GM18951 (cell line): Measurements from ENCODE around the gene PTPN3.

Experiments used
- POLR2A ChIP-seq: IDR thresholded peaks from 4 replicates; pipeline ENCODE4 v1.6.1; 2011; ENCODE audit warnings: mild to moderate bottlenecking; ENCODE audit not compliant: insufficient read length, insufficient read depth; ENCODE audit errors: extremely low read depth
- in situ Hi-C: fragments of 300-500 bp; cut with MboI; formaldehyde crosslinking; loops from one replicate; pipeline ENCODE4 v1.12.0; 2022; ENCODE audit warnings: low sequenced_read_pairs, mixed read lengths, inconsistent platforms; ENCODE audit not compliant: unreplicated experiment

The PTPN3 gene

GRCh38 chr9:109444771-109445320 lies 53.3 kb downstream of the PTPN3 start:
- TF ChIP-seq POLR2A: no peak
- in situ Hi-C loops: no loop called here

GRCh38 chr9:109442716-109443115 lies 55.4 kb downstream of the PTPN3 start:
- TF ChIP-seq POLR2A: no peak
- in situ Hi-C loops: no loop called here

DNA sequence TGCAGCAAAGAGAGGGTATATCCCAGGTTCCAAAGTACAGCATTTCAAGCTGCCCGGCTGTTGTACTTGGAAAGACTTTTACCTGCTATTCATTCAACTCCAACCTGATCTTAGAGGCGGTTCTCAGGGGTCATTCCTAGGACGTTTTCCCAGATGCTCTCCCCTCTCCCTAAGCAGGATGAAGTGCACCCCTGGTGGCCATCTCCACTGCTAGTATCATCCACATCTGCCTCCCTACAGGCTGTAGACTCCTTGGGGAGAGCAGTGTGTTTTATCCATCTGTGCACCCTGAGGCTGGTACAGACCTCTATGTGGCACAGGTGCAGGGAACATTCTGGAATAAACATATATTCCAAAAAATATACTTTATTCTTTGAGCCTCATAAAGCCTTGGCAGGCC lies 56.8 kb downstream of the PTPN3 start:
- in situ Hi-C loops: no loop called here
- TF ChIP-seq POLR2A: no peak

DNA sequence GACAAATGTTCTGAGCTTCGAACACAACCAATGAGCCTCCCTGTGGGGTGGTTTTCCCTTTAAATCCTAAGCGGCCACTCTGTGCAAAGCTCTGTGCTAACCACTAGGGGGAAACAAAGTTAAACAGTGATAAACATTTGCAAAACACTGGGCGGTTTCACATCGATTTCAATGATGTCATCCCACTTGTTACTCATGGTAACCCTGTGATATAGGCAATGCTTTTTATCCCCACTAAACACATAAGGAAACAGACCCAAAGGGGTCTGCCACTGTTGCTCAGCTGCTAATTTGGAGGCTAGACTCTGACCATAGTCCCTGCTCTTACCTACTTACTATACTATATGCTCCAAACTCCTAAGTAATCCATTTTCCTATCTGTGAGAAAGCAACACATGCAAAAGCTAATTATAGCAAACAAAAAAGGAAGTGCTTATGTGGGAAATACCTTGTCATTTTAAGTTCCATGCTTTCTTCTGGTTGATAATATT lies 57.3 kb downstream of the PTPN3 start:
- TF ChIP-seq POLR2A: no peak
- in situ Hi-C loops: no loop called here

- TF ChIP-seq POLR2A: no peak
- in situ Hi-C loops: no loop called here
These were observed 58.0 kb downstream of the PTPN3 start for GRCh38 chr9:109440117-109440515.

DNA sequence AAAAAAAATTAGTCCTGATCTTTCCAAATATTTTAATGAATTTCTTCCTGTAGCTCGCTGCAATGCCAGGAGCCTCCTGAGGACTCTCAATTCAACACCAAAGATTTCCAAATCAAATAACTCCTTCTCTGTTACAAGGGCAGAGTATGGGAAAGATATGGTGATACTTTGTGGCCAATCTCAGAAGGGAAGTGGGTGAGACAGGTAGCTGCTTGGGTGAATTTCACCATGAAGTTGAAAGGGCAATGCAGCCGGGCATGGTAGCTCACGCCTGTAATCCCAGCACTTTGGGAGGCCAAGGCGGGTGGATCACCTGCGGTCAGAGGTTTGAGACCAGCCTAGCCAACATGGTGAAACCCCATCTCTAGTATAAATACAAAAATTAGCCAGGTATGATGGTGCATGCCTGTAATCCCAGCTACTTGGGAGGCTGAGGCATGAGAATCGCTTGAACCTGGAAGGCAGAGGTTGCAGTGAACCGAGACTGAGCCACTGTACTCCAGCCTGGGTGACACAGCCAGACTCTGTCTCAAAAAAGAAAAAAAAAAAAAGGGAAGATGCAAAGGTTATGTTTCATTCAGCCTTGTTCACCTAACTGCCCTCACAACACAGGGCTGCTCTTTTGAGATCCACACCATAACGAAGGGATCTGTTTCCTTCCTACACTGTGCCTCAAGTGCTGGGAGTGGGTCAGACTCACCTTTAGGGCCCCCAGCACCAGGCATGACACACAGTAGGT lies 58.6 kb downstream of the PTPN3 start:
- no peak for TF ChIP-seq POLR2A
- in situ Hi-C loops: no loop called here

GRCh38 chr9:109437286-109437685 lies 60.8 kb downstream of the PTPN3 start:
- in situ Hi-C loops: no loop called here
- no peak for TF ChIP-seq POLR2A

DNA sequence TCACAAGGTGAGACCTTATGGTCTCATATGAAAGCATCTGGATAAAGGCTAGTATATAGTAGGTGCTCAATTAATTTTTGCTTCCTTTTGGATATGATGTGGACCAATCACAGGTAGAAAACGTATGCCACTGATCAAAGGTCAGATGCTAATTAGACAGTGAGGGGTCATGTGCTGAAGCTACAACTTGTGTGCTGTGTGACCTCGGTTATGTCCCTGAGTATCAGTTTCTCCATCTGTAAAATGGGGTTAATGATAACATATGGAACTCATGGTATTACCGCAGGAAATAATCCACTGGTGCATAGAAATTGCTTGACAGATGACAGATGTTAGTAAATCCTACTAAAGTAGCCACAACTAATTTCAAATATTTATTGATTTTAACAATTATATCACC lies 62.0 kb downstream of the PTPN3 start:
- no peak for TF ChIP-seq POLR2A
- in situ Hi-C loops: no loop called here

GRCh38 chr9:109433476-109433875 lies 64.6 kb downstream of the PTPN3 start:
- in situ Hi-C loops: no loop called here
- no peak for TF ChIP-seq POLR2A

GRCh38 chr9:109430231-109430630 lies 67.9 kb downstream of the PTPN3 start:
- in situ Hi-C loops: no loop called here
- no peak for TF ChIP-seq POLR2A

DNA sequence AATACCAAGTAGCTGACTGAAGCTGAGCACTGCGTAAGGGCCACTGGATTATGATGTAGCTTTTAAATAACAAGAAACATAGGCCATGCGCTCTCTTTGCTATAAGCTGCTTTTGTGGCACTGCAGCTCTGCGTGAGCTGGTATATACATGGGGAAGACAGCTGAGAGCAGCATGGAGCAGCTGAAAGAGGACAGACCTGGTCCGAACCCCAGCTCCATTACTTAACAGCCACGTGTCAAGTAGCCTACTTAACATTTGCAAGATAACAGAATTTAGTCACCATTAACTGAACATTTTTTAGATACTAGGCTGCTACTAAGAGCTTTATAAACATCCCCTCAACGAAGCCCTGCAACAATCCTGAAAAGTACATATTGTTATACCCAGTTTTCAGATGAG lies 69.3 kb downstream of the PTPN3 start:
- TF ChIP-seq POLR2A: no peak
- in situ Hi-C loops: no loop called here

DNA sequence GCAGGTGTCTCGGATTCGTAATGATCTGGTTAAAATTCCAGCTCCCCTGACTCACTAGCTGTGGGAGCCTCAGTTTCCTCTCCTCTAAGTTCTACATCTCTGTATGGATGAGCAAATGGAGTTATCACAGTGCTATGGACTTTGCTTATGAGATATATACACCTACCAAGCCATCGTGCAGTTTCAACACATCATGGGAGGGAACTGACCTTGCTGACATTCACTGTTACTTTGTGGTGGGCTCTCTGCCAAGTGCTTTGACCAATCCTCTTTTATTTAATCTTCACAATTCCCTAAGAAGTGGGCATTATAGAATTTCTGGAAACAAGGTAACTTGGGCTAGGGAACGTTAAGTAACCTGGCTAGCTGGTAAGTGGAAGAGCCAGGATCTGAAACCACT lies 70.2 kb downstream of the PTPN3 start:
- in situ Hi-C loops: no loop called here
- TF ChIP-seq POLR2A: no peak

DNA sequence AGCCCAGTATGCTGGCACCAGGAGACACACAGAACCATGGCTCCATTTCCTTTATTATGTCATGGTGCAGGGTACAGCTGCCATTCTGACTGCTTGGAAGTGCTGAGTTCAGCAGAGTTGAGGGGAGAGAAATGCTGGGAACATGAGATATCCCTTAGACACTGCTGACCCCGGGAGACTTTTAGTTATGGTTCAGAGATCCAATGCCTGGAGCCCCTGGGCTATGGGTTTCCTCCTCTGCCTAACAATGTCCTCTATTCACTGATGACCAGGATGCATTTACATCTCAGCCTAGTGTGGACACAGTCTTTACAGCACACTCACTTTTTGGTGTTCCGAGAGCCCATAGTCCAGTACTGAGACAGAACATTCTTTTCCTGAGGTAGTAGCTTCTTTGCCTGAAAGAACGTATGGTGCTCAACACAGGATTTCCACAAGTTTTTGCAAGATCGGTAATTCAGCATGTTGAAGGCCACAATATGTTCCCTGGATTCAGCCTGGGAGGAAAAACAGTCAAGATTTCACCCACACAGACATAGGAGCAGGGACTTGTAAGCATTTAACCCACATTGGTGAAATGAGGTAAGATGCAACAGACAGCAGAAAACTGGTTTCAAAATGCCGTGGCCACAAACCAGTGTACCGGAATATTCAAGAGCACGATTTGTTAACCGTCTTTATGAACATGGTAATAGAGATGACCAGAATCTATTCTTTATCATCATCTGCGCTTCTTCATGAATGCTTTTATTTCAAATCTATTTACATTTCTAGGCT lies 71.3 kb downstream of the PTPN3 start:
- in situ Hi-C loops: no loop called here
- no peak for TF ChIP-seq POLR2A

DNA sequence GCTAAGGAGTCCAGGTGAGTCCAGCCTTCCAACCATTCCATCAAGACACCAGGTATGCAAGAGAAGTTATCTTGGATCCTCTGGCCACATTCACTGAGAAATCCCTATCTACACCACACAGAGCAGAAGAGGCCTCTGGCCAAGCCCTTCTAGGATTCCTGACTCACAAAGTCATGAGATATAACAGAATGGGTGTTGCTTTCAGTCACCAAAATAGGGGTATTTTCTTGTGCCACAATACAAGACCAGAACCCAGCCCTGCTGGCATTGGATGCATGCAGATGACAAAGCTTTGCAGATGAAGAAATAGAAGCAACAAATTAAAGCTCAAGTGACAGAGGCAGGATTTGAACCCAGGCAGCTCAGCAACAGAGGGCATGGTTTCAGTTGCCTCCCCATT lies 73.5 kb downstream of the PTPN3 start:
- TF ChIP-seq POLR2A: no peak

More for the DNA sequence above, 73.5 kb downstream of the PTPN3 start:
- in situ Hi-C loops: no loop called here
